ENCODE results near the gene PARD3B. TPM values are rescaled to one million over a fixed set of nuclear protein-coding genes. Genes with fewer than 3 reads are reported as not detected.

PARD3B gene
- total RNA-seq, 1 experiment from 2014 or later = 7.6 TPM

DNA sequence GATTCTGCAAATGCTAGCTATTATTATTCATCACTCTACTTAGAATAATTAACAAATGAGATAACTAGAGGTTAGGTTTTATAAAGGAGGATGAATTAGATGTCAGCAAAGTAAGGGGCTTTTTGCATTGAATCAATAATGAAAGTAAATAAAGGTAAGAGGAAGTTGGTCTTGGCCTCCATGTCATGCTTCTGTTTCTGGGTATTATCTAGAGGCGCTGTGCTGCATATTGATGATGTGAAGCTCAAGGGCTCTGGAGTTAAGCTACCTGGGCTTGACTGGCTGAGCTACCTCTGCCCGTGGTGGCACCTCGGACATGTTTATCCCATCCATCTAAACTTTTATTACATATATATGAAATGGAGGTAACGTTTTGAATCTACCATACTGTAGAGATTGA lies 350.9 kb downstream of the PARD3B start:
- Histone ChIP-seq H3K27ac (ENCODE audit: low read depth, low read length, poor library complexity, severe bottlenecking) (no peak overlapping the region), H3K9me3 (ENCODE audit: low read depth, low read length, poor library complexity, severe bottlenecking) (no peaks in the 10 kb centered on the region), H3K4me1 (ENCODE audit: insufficient read depth, low read length, poor library complexity, severe bottlenecking) (no peaks in the 10 kb centered on the region), H3K27me3 (replicated peaks; ENCODE audit: insufficient read depth, low read depth, low read length, poor library complexity) (no peaks in the 10 kb centered on the region), H3K4me3 (ENCODE audit: low read depth, low read length, poor library complexity, severe bottlenecking) (no peak overlapping the region), H3K36me3 (ENCODE audit: insufficient read depth, low read length, poor library complexity, severe bottlenecking) (no peaks in the 10 kb centered on the region)
- DNase-seq (ENCODE audit: low spot score) = no peak
- ChIA-PET CTCF (no interaction called here), POLR2A (ENCODE audit: low non-redundant PET) (no interaction called here)
- TF ChIP-seq EZH2 (IDR thresholded peaks at IDR 0.05; ENCODE audit: borderline replicate concordance, low read depth, low read length, poor library complexity, severe bottlenecking) = no peak
- TF ChIP-seq, protein P1, sequence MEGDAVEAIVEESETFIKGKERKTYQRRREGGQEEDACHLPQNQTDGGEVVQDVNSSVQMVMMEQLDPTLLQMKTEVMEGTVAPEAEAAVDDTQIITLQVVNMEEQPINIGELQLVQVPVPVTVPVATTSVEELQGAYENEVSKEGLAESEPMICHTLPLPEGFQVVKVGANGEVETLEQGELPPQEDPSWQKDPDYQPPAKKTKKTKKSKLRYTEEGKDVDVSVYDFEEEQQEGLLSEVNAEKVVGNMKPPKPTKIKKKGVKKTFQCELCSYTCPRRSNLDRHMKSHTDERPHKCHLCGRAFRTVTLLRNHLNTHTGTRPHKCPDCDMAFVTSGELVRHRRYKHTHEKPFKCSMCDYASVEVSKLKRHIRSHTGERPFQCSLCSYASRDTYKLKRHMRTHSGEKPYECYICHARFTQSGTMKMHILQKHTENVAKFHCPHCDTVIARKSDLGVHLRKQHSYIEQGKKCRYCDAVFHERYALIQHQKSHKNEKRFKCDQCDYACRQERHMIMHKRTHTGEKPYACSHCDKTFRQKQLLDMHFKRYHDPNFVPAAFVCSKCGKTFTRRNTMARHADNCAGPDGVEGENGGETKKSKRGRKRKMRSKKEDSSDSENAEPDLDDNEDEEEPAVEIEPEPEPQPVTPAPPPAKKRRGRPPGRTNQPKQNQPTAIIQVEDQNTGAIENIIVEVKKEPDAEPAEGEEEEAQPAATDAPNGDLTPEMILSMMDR (conservative IDR thresholded peaks at IDR 0.05; ENCODE audit: low read depth, low read length) = no peak
- no TSS peak for BruUV-seq (replicated peaks)
- intact Hi-C loops (cut with micrococcal nuclease; ENCODE audit: unreplicated experiment) = no loop called here

DNA sequence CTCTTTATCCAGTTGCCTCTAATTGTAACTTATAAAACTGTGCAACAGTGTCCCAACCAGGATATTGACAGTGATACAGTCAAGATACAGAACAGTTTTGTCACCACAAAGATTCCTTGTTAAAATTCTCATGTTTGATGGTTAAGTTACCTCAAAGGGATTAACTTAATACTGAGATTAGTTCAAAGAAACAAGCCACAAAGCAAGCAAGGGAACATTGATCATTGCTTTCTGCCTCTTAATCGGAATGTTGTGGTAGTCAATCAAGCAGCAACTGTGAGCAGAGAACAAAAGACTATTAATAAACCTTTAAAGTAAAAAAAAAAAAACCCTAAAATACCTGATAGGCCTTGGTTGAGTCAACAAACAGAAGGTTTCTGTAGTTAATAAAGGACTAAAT lies 352.3 kb downstream of the PARD3B start:
- no peak for DNase-seq (ENCODE audit: low spot score)
- CTCF ChIA-PET = no interaction called here
- BruUV-seq (replicated peaks) = no TSS peak
- TF ChIP-seq, protein P1 (conservative IDR thresholded peaks at IDR 0.05; ENCODE audit: low read depth, low read length) = no peak
- no peak for TF ChIP-seq EZH2 (IDR thresholded peaks at IDR 0.05; ENCODE audit: borderline replicate concordance, low read depth, low read length, poor library complexity, severe bottlenecking)
- intact Hi-C loops (cut with micrococcal nuclease; ENCODE audit: unreplicated experiment) = no loop called here
- H3K27me3 ChIP-seq (replicated peaks; ENCODE audit: insufficient read depth, low read depth, low read length, poor library complexity) = no peaks in the 10 kb centered on the region
- H3K4me1 ChIP-seq (ENCODE audit: insufficient read depth, low read length, poor library complexity, severe bottlenecking) = no peaks in the 10 kb centered on the region
- H3K27ac ChIP-seq (ENCODE audit: low read depth, low read length, poor library complexity, severe bottlenecking) = no peak overlapping the region
- no peaks in the 10 kb centered on the region for H3K36me3 ChIP-seq (ENCODE audit: insufficient read depth, low read length, poor library complexity, severe bottlenecking)
- no peak overlapping the region for H3K4me3 ChIP-seq (ENCODE audit: low read depth, low read length, poor library complexity, severe bottlenecking)
- no peaks in the 10 kb centered on the region for H3K9me3 ChIP-seq (ENCODE audit: low read depth, low read length, poor library complexity, severe bottlenecking)
- POLR2A ChIA-PET (ENCODE audit: low non-redundant PET) = no interaction called here

DNA sequence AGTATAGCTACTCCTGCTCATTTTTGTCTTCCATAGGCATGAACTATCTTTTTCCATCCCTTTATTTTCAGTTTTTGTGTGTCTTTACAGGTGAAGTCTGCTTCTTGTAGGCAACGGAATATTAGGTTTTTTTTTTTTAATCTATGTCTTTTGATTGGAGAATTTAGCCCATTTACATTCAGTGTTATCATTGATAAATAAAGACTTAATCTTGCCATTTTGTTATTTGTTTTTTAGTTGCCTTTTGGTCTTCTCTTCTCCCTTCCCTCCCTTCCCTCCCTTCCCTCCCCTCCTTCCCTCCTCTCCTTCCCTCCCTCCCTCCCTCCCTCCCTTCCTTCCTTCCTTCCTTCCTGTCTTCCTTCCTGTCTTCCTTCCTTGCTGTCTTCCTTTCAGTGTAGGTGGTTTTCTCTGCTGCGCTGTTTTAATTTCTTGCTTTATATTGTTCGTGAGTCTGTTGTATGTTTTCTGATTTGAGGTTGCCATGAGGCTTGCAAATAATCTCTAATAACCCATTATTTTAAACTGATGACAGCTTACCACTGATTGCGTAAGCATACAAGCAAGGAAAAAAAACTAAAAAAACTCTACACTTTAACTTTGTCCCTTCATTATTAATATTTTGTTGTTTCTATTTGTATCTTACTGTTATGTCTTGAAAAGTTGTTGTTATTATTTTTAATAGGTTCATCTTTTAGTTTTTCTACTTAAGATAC lies 353.8 kb downstream of the PARD3B start:
- Histone ChIP-seq H3K27ac (ENCODE audit: low read depth, low read length, poor library complexity, severe bottlenecking) (no peak overlapping the region), H3K36me3 (ENCODE audit: insufficient read depth, low read length, poor library complexity, severe bottlenecking) (no peaks in the 10 kb centered on the region), H3K27me3 (replicated peaks; ENCODE audit: insufficient read depth, low read depth, low read length, poor library complexity) (no peaks in the 10 kb centered on the region), H3K4me3 (ENCODE audit: low read depth, low read length, poor library complexity, severe bottlenecking) (no peak overlapping the region), H3K4me1 (ENCODE audit: insufficient read depth, low read length, poor library complexity, severe bottlenecking) (no peaks in the 10 kb centered on the region), H3K9me3 (ENCODE audit: low read depth, low read length, poor library complexity, severe bottlenecking) (no peaks in the 10 kb centered on the region)
- BruUV-seq (replicated peaks) = no TSS peak
- DNase-seq (ENCODE audit: low spot score) = peak; percentile 11
- no peak for TF ChIP-seq EZH2 (IDR thresholded peaks at IDR 0.05; ENCODE audit: borderline replicate concordance, low read depth, low read length, poor library complexity, severe bottlenecking)
- TF ChIP-seq, protein P1 (conservative IDR thresholded peaks at IDR 0.05; ENCODE audit: low read depth, low read length) = no peak
- ChIA-PET CTCF (no interaction called here), POLR2A (ENCODE audit: low non-redundant PET) (no interaction called here)
- intact Hi-C loops (cut with micrococcal nuclease; ENCODE audit: unreplicated experiment) = no loop called here

Data from A673 (cell line).